Stimulated activated CD4-positive, alpha-beta T cell treated with anti-CD3 and anti-CD28 coated beads, TNF-alpha, amount 100 ng/mL, for 4 hours (primary cell): ENCODE data around the gene ZNF500.

Experiments used
- DNase-seq, 3 experiments: peaks; one replicate each; pipeline ENCODE4 v3.0.0-alpha.2; 2020; ENCODE audit warnings: low read depth in 3 of 3

ZNF500 gene

DNA sequence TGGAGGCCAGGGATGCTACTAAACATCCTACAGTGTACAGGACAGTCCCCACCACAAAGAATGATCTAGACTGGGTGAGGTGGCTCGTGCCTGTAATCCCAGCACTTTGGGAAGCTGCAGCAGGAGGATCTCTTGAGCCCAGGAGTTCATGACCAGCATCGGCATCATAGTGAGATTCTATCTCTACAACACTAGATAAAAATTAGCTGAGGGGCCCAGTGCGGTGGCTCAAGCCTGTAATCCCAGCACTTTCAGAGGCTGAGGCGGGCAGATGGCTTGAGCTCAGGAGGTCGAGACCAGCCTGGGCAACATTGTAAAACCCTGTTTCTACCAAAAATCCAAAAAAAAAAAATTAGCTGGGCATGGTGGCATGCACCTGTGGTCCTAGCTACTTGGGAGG is 5.4 kb upstream of the ZNF500 start:
- no peak for DNase-seq

DNA sequence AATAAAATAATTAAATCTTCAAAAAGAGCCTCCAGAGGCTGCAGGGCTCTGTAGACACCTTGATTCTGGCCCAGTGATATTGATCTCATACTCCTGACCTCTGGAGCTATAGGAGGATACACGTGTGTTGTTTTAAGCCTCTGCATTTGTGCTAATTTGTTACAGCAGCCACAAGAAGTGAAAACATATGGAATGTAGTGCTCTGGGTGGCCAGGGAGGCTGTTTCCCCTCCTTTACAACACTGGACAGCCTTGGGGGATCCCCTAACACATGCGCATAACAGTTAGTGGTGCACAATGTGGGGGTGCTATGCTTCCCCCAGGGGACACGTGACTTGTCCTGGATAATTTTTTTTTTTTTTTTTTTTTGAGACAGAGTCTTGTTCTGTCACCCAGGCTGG is 4.7 kb upstream of the ZNF500 start:
- DNase-seq: no peak

DNA sequence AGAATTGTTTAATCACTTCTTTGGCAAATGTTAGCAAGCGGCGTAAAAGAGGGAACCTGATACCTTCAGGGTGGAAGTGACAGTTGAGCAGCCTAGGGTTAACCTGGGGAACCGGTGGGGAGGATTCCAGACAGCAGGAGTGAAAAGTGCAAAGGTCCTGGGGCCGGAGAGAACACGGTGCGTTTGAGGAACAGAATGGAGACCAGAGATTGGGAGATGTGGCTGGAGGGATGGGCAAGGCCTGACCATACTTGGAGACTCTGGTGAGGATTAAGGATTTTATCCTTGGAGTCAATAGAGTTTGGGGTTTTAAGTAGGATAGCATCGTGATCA is 2.3 kb upstream of the ZNF500 start:
- DNase-seq: no peak

DNA sequence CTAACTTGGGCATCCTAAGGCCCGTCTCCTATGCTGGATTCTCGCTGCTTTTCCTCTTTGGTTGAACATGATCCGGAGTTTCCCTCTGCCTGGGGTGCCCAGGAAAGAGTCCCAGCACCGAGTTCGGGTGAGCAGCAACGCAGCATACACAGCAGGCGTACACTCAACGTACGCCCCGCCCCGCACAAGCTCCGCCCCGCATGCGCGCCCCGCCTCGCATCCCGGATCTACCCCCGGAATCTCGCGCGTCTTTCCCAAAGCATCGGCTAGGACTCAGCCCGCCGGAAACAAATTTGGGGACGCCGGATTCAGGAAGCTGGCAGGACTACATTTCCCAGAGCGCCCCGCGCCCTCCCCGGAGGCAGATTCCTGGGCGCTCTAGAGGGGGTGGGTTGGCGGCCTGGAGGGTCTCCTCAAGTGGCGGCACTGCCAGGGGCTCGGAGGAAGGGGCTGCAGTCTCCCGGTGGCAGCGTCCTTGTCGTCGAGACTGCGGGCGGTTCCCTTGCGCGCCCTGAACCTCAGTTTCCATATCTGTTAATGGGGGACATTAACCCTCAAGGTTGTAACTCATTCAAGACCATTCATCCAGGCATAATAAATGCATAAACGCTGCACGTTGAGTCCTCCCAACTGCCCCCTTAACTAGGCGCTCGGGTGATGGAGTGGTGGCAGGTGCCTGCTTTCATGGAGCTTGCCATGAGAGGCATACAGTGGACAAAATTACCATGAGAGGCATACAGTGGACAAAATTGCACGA is 1.8 kb upstream of the ZNF500 start:
- peak; percentile 65 to 81 (median 67) for DNase-seq

DNA sequence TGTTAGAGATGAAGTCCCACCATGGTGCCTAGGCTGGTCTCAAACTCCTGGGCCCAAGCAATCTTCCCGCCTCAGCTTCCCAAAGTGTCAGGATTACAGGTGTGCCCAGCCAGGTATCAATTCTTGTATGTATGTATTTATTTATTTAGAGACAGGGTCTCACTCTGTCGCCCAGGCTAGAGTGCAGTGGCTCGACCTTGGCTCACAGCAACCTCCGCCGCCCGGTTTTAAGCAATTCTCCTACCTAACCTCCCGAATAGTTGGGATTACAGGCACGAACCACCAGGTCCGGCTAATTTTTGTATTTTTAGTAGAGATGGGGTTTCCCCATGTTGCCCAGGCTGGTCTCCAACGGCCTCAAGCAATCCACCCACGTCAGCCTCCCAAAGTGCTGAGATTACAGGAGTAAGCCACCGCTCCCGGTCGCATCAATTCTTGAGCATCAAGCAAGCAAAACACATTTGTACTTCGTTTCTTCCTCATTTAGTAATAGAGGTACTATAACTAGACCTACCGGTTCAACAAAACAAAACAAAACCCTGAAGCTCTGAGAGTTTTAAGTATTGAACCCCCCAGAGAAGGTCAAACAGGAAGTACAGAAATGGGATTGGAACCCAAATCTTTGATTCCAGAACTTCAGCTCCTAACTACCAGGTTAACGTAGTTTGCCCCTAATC is 1.0 kb upstream of the ZNF500 start:
- DNase-seq: no peak

DNA sequence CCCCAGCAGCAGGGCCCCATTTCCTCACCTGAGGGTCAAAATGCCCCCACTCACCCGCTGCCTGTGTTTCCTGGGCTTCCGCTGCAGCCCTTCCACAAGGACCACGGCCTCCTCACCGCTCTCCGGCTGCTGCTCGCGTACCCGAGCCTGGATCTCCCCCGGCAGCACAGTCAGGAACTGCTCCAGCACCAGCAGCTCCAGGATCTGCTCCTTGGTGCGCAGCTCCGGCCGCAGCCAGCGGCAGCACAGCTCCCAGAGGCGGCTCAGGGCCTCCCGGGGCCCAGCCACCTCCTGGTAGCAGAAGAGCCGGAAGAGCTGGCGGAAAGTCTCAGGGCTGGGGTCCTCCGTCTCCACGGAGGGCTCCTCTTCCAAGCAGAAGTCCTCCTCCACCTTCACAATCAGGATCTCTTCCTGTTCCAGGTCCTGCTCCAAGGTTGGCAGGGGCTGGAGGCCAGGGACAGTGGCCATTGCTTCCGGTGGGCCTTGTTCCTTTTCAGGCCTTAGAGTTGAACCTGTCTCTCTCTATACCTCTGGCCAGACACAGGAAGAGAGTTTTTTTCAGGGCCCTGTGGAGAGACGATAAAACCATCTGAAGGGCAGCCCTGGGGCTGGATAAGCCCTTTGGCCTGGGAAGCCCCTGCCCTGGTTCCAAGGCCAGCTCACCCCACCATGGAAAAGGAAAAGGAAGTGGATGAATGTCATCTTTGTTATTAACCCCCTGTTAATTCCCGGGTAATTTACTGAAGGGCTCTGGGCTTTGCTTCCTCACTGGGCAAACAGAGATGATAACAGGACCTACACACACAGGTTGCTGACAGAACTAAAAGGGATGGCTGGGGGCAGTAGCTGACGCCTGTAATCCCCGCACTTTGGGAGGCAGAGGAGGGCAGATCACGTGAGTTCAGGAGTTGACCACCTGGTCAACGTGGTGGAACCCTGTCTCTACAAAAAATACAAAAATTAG is 1.2 kb downstream of the ZNF500 start:
- DNase-seq: no peak

DNA sequence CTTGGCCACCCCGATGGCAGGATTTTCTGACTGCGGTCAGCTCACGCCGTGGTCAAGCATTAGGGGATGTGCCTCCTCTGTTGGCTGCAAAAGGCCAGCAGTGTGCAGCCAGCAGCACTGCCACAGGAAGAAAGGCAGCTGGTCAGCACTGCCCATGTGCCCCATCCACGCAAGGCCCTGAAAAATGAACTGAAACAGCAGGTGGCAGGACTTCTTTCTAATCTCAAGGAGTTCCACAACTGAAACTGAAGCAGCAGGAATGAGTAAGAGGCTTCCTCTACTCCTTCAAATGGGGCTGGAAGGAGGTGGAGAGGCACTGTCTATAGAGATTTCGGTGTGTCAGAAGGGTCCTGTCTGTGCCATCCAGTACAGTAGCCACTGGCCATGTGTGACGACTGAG is 3.2 kb downstream of the ZNF500 start:
- no peak for DNase-seq

DNA sequence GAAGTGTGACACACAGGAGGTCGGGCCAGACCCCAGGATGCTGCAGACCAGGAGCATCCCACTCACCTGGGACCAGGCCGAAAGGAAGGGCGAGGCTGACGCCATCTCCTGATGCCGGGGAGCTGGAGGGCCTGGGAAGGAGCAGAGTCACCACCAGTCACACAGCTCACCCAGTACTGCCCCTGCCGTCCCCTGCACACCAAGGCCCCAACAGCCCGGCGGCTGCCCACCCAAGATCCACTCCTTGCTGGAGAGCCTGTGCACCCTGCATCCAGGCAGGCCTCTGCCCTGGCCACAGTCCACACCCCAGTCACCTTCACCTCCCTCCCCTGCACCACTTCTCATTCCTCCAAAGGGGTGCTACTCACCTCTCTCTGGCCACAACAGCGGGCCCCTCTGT is 4.8 kb downstream of the ZNF500 start:
- DNase-seq: no peak

DNA sequence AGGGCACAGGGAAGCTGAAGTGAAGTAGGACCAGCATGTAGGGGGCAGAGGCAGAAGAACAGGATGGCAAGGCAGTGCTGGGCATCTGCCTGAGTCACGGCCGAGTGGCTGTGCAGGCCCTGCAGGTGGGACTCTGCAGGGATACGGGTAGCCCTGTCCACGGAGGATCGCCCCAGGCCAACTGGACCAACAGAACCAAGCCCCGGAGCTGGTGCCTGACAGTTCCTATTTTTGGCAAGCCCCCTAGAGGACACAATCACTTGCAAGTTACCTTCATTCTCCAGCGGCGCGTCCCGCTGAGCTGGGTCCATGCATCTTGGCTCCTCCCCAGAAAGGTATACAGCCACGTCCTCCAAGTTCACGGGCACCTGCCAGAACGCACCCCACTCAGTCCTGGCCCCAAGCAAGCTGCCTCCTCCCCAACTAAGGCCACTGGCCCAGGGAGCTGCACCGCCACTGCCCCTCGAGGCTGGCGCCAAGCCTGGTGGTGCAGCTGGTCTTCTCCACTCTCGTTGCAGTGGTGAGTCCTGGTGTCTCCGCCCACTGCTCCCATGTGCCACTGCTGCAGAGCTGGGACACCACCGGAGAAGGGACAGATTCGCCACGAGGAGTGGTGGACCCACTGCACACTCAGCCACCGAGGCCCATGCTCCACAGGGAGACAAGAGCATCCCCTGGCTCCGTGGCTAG is 6.6 kb downstream of the ZNF500 start:
- no peak for DNase-seq

DNA sequence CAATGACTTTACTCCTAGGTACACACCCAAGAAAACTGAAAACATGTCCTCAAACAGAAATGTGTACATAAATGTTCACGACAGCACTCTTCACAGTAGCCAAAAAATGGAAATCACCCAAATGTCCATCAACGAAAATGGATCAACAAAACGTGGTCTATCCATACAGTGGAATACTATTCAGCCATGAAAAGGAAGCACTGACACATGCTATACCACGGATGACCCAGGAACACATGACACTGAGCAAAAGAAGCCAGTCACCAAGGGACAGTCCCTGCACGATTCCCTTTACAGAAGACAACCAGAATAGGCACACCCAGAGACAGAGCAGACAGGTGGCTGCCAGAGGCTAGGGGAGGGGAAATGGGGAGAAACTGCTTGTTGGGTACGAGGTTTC is 11.3 kb downstream of the ZNF500 start:
- DNase-seq: no peak

DNA sequence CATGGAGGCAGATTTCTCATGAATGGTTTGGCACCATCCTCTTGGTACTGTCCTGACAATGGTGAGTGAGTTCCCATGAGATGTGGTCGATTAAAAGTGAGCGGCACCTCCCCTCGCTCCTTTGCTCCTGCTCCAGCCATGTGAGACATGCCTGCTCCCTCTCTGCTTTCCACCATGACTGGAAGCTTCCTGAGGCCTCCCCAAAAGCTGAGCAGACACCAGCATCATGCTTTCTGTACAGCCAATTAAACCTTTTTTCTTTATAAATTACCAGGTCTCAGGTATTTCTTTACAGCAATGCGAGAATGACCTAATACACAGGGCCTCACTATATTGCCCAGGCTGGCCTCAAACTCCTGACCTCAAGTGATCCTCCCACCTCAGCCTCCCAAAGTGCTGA is 12.1 kb downstream of the ZNF500 start:
- DNase-seq: no peak

DNA sequence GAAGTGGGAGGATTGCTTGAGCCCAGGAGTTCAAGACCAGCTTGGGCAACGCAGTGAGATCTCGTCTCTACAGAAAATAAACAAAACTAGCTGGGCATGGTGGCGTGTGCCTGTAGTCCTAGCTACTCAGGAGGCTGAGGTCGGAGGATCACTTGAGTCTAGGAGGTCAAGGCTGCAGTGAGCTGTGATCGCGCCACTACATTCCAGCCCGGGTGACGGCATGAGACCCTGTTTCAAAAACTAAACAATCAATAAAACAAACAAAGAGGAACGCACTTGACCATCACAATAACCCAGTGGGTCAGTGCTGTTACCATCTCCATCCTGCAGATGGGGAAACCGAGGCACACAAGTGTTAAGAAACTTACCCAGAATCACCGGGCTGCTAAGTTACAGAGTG is 13.7 kb downstream of the ZNF500 start:
- no peak for DNase-seq

DNA sequence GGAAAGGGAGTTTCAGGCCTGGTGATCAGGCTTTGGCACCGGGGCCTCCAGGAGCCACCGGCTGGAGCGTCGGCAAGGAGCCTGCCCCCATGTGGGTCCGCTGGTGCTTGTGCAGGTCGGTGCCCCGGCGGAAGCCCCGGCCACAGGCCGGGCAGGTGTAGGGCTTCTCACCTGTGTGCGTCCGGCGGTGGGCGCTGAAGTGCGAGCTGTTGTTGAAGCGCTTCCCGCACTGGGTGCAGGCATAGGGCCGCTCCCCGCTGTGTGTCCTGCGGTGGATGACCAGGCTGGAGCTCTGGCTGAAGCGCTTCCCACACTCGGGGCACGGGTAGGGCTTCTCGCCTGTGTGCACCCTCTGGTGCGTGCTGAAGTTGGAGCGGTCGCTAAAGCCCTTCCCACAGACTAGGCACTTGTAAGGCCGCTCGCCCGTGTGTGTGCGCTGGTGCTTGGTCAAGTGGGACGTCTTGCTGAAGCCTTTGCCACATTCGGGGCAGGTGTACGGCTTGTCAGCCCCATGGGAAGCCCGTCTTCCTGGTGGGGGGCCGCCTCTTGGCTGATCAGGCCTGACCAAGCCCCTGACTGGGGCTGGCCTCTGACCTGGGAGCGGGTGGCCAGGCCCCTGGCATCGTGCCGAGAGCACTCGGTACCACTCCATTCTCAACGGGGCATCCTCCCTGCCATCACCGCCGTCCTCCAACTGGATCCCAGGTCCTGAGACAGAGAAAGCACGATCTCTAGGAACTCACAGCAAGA is 14.4 kb downstream of the ZNF500 start:
- DNase-seq: no peak

DNA sequence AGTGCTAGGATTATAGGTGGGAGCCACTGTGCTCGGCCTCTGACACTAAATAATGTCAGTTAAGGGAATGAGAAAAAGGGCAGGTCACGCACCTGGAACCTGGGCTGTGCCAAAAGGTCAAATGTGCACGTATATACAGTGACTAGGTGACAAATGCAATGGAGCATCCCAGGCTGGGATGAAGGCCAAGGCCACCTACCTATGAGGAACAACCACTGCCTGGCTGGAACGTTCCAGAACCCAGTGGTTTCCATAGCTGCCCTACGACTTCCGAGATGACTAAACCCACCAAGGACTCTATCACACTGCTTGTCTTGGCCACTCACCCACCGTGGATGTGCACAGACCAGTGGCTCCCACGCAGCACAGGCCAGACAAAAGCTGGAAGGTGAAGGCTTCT is 16.1 kb downstream of the ZNF500 start:
- DNase-seq: no peak

DNA sequence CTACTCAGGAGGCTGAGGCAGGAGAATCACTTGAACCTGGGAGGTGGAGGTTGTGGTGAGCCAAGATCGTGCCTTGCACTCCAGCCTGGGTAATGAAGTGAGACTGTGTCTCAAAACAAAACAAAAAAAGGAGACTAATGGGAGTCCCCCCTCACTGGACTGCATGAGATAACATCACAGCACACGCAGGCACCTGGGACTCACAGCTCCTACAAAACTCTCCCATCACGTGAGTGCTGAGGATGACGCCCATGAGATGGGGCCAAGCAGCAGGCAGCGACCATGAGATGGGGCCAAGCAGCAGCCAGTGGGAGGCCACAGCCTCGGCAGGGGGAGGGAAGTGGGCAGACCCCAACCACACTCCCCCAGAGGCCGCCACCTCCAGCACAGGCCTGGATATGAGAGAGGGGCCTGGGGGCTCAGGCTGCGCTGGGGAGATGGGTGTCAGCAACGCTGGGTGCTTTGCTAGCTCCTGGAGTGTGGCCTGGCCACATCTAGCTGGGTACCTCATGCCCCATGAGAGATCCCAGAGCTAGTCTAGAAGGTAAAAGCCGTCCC is 17.2 kb downstream of the ZNF500 start:
- DNase-seq: no peak

DNA sequence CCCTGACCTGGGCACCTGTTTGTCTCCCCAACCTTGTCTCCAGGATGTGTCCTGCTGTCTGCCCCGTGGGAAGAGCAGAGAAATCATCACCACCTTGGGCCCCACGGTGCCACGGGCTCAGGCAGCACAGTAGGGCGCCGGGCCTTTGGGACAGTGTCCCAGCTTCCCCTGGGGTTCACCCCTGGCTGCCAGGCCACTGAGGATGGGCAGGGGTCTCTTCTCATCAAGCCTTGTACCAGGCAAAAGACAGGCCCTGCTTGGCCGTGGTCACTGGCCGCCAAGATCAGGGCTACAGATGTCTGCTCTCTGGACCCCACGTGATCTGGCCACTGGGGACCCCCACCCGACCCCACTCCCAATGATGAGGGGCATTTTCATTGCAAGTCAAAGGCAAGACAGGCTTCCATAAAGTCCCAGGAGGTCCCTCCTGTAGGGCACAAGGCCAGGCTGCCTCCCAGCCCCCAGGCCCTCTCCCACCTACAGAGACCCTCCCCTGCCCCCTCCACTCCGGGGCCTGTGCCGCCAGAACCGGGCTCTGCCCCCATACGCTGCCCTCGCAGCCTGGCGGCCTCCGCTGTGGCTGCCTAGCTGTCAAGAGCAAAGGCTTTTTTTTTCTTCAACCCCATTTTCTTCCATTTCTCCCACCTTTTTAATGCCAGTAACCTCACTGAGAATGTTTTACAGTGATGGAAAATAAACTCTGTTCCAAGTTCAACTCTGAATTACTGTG is 18.1 kb downstream of the ZNF500 start:
- DNase-seq: no peak

DNA sequence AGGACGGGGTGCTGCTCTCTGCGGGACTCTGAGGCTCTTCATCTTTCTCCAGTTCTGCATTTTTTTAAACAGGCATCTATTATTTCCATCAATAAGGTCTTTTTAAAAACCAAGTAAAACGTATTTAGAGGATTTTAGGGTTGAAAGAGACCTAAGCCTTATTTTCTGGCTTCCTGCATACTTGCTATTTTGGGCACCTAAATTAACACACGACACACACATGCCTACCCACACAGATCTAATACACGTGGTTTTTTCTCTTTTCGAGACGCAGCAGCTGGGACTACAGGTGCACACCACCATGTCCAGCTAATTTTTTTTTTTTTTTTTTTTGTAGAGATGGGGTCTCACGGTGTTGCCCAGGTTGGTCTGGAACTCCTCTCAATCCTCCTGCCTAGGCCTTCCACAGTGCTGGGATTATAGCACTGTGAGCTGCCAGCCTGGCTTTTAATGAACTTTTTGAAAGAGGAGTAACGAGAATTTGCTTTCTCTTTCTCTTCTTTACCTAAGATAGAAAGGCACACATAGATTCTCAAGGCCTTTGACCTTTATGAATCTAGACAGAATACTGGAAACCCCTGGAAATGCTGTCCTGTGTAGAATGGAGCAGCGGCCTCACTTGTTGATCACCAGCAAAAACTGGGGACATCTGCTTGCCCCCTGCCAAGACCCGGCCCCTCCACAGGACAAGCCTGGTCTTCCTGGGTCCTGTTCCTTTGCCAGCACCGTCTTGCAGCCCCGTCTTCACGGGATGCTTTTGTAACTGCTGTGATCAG is 18.9 kb downstream of the ZNF500 start:
- DNase-seq: no peak

DNA sequence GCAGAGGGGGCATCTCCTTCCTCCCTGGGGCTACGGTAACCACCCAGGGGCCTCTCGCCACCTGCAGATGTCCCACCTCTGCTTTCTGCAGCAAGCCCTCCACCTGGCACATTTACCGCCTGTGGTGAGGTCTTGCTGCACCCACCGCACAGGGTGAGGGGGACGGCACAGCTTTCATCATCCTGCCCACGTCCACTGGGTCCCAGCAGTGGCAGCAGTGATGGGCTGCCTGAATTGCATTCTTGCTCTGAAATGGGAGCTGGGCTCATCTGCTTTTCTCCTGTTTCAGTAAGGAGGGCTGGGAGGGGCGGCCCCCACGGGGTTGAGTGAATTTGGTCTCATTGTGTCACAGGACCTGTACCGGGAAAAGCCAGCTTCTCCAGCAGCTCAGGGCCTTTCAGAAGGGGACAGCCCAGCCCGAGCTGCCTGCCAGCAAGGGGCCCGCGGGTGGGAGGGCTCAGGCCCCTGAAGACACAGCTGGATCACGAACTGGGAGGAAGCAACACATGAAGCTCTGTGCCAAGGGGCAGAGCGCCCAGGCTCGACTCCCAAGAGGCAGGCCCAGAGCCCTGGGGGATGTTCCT is 19.9 kb downstream of the ZNF500 start:
- DNase-seq: no peak

DNA sequence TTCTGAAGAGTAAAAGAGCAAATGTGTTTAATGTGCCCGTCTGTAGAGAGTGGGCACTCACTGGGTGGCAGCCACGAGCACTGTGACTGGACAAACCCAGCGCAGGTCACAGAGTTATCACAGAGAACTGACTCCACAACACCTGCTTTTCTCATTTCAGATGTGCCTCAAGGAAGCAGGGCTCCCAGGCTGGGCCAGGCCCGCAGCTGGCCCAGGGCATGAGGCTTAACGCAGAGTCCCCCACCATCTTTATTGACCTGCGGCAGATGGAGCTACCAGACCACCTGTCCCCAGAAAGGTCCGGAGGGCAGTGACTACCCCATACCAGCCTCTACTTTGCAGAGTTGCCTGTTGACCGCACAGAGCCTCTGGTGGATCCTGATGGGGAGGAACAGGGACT is 20.7 kb downstream of the ZNF500 start:
- no peak for DNase-seq
